GM03348 (cell line): ENCODE results near the gene PXMP2.

ENCODE experiments used
- DNase-seq: peaks from one replicate; pipeline ENCODE4 v3.0.0; 2012; ENCODE audit warnings: low spot score

The PXMP2 gene

DNA sequence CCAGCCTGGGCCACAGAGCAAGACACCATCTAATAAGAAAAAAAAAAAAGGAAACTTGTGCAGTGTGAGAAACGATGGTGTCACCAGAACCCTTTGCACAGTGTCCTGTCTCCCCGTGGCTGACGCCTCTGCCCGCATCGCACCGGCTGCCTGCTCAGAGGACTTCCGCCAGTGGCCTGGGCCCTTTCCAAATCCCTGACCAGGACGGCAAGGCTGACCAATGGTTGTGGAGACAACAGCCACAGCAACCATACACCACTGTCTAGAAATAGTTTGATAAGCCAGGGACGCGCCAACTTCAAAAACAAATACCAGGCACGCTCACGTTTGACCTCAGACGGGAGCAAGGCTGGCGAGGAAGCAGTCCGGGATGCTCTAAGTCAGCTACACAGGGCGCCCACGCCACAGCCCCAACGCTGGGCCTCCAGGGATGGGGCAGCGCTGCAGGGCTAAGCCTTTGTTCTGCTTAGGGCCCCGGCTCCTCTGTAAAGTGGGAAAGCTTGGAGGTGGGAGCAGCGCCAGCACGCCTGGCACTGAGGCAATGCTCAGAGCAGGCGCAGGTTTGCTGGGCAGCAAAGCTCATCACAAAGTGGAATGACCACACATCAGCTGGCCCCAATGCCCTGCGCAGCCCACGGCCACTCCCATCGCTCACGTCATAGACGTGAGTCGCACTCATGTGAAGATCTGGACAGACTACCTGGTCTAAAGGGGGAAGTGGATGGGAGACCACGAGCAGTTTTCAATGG, 35.8 kb downstream of the PXMP2 start:
- DNase-seq = no peak

DNA sequence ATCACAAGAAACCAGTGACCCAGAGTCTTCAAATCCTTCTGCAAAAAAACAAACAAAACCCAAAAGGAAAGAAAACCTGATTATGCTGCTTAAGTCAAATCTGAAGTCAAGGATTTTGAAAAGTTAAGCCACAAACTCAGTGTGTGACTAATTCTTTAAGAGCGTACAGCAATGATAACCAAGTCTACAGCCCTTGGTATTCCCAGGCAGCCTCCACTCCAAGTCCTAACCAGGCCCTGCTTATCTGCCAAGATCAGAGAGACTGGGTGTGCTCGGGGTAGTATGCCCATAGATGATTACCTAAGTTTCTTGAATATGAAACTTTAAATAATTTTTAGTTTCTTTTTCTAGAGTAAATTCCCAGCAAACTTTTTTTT, 36.4 kb downstream of the PXMP2 start:
- peak; percentile 61 for DNase-seq

DNA sequence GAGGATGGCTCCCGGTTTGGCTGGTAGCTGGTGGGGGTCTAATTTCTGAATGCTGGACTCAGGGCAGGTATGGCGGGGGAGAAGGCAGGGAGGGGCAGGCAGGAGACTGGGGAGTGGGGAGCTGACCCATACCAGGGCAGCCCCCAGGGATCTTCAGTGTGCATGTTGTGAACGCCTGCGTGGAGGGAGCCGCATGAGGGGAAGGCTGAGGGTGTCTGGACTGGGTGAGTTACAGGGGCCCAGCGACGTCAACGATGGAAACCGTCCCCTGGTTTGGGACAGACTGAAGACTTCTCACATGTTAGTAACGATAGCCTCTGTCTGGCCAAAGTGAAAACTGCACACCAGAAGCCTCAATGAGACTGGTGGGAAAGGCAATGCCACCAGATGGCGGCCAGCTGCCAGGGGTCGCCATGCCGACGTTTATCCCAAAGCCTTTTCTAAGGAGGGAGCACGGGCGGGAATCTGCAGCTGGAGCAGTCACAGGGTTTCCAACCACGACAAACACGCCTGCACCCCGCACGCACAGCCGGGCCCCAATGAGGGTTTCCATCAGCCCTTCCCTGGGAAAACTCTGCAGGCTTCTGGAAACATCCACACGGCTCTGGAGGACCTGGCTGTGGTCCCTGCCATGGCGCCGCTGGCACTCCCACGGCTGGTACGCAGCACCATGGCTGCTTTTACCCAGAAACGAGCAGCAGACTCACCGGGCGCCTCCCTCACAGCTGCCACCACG, 37.3 kb downstream of the PXMP2 start:
- DNase-seq = no peak

DNA sequence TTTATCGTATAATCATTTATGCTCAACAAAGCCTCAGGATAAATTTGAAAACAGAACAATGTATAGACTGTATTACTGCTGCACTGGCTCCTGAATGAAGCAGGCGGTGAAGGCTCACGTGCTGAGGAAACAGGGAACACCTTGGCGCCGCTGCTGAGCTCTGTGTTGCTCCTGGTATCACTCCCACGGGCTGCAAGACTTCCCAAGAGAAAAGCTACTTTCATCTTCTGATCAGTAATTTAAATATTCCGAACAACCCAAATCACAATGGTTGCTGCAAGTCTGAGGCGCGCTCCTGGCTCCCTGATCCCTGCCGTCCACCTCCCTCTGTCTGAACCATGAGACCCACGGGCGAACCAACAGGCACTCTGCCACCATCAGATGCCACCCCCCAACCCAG, 39.0 kb downstream of the PXMP2 start:
- DNase-seq = no peak

DNA sequence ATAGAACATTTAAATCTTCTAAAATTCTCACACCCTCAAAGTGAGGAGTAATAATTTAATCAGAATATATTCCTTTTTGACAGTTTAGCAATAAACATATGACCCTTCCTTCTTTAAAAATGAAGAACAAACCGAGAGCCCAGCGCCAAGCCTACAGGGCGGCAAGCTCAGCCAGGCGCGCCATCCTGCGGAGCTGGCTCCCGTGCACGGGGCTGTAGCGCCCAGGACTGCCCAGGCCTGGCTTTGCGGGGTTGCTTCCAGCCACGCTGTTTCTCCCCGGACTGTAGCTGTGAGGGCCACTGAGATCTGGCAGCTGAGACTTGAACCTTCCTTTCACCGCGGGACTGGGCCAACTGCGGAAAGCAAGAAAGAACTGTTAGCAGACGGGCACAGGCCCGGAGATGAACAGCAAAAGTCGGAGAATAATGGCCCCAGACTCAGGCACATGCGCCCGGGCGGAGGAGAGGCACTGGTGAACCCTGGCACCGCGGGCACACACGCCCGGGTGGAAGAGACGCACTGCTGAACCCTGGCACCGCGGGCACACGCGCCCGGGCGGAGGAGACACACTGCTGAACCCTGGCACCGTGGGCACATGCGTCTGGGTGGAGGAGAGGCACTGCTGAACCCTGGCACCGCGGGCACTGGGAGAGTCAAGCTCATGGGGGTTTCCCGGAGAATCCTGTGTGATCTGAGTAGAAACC, 39.9 kb downstream of the PXMP2 start:
- DNase-seq = no peak

DNA sequence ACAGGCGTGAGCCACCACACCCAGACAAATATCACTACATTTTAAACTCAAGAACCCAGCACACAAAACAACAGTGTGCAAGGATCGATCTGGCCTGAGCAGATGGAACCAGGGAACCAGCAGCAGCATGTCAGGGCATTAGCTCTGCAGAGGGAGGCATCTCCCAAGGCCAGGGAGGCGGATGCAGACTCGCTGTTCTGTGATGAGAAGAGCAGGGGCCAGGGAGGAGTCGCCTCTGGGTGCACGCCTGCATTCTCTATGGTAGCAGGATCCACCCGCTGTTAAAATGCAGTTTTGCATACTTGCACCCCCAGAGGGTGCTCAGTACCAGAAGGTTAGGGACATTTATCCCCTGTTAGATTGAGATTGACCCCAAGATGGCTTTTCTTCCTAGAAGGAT, 41.1 kb downstream of the PXMP2 start:
- no peak for DNase-seq

DNA sequence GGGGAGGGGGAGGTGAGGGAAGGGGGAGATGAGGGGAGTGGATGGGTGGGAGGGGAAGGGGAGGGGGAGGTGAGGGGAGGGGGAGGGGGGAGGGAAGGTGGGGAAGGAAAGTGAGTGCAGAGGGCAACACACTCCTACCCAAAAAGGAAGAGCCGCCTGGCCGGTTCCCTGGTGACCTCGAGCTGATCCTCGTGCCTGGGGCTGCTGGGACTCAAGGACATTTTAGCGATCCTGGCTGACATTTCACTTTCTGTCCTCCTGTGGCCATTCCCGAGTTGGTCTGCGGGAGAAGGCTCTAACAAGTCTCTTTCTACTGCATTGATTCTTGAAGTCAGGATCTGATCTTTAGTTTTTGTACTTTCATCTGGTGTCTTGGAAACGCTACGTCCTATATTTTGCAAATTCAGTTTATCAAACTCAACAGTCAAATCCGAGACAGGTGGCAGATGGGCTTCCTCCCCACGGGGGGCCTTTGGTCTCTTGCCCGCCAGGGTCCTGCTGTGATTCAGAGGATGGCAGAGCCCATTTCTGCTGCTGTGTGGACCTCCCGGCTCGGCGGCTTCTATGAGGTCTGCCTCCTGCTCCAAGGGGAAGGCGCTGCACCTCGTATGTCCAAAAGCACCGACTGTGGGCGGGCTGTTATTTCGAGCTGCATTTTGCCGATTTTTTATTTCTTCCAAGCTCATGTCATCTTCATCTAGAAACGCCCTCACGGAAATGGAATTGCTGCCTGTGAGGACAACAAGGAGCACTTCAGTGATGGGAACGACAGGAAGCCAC, 42.3 kb downstream of the PXMP2 start:
- no peak for DNase-seq

DNA sequence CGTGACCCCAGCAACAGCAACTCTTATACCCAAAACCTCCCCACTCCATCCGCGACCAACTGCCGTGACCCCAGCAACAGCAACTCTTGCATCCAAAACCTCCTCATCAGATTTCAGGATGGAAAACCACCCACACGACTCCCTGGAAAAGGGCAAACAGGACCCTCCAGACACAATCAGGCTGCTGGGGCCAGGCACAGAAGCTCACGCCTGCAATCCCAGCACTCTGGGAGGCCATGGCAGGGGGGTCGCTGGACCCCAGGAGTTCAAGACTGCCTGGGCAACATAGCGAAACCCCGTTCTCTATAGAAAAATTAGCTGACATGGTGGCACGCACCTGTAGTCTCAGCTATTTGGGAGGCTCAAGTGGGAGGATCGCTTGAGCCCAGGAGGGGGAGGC, 43.0 kb downstream of the PXMP2 start:
- DNase-seq = no peak

DNA sequence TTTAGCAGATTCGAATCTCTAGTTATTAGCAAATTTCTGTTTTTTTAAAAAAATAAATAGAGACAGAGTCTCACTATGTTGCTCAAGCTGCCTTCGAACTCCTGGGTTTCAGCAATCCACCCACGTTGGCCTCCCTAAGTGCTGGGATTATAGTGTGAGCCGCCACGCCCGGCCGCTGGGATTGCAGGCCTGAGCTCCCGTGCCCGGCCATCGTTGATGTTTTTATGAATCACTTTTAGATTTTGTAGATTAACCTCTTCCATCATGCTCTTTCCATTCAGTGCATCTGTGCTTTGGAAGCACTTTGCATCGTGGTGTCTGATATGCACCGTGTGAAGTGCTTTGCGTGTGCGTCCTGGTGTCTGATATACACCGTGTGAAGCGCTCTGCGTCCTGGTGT, 44.2 kb downstream of the PXMP2 start:
- DNase-seq = no peak

DNA sequence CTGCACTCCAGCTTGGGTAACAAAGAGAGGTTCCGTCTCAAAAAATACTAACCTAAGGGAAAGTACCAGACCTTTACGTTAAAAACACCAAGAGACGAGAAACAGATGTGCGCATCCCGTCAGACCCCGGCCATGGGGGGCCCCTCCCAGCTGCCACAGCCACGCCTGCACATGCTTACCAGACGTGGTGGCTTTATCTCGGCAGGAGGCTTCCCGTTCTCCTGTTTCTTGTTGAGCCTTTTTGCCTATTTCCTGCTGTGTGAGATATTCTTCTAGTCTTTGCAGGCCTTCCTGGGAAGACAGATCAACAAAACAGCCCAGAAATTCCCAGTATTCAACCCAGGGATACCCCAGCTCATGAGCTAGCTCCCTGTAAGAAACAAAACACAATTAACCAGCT, 46.8 kb downstream of the PXMP2 start:
- no peak for DNase-seq

DNA sequence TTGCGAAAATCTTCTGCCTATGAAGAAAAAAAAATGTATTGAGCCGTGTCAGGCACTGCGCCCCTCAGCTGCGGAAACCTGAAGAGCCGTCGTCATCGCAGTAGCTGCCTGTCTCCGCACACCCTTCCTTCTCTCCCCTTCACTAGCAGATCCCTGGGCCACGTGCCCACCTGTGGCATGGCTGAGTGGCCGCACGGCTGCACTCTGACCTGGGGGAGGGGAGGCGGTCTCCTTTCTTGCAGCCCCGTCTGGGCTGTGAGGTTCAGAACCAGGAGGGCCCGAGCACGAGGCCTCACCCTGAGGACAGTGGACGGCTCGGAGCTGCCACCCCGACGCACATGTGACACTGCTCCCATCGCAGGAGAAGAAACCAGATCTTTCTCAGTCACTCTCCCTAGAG, 48.1 kb downstream of the PXMP2 start:
- DNase-seq = no peak

DNA sequence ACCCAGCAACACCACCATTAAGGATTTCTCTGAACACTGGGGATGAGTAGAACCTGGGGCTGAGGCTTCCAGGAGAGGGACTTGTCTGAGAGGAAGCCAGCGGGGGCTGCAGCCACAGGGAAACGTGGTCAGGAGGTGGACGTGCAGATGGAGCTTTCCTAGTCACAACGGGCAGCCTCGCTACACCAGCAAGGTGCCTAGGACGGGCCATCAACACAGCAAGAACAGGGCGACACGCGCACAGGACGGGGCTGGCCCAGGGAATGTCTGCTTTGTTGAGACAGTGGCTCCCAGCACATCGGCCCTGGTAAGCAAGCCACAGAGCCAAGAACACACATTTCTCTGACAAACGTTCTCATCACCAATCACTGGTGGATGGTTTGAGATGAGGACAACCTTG, 49.0 kb downstream of the PXMP2 start:
- no peak for DNase-seq

DNA sequence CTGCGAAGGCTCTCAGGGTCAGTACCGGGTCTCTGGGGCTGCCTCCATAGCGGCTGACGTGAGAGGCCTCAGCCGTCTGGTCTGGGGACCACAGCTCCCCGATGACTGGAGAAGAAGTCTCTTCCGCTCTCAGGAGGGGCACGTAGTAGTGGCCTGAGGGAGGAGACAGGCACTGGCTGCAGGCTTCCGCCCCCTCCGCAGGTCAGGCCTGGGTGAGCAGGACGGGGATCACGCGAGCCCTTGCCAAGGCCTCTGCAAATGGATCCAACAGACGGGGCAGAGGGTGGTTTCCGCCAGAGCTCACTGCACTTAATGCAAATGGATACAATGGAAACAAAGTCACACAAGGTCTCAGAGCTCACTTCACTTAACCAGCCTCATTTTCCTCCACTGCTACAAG, 49.5 kb downstream of the PXMP2 start:
- no peak for DNase-seq

DNA sequence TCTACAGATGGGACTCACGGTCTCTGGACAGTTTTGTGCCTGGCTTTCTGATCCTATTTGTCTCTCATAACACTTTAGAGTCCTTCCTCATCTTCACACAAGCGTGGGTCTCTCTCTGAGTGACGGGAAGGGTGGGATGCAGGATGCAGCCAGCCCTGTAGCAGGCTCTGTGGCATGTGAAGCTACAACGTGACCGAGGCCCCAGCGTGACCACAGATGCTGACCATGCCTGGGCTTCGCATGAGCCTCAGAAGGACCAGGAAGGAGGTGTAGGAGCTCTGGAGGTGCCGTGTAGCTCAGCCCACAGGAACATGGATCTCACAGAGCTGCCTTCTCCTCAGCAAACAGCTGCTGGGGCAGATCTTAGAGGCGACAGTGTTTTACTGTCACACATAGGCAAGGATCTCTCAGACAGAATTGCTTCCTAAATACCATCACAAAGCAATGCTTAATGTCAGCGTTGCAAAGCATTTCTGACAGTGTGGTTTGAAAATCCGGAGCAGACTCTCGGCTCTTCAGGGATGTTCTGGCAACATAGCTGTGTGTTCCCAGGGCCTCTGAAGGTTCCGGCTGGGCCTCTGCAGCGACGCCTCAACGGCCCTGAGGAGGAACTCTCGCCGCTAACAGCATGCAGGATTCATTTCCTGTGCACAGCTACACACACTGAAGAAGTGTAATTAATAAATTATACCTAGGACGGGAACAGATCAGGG, 52.4 kb downstream of the PXMP2 start:
- no peak for DNase-seq

DNA sequence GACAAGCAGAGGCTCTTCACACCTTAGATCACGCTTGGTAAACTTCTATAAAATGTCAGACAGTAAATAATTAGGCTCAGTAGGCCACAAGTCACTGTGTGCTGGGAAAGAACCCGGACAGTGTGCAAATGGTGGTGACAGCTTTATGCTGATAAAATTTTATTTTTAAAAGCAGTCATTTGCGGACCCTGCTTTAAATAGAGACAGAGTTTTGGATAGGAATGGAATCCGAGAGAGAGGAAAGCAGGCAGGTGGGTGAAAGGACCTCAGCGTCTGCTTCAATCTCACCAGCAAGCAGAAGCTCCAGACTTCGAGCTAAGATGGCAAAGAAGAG, 52.9 kb downstream of the PXMP2 start:
- no peak for DNase-seq

DNA sequence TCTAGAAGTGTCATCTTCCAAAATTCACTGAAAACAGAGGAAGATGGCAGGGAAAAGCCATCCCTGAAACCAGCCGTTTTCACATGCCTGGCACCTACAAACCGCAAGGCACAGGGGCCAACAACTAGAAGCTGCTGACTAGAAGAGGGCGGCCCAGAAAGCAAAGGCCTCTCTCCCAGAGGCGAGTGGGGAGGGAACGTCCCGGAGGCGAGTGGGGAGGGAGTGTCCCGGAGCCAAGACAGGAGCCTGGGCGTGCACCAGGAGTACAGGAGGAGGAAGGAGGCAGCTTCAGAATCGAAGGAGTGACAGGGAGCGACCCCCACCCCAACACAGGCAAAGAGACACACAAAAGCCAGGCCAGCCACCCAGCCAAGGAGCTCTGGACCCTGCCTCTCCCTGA, 53.3 kb downstream of the PXMP2 start:
- no peak for DNase-seq

DNA sequence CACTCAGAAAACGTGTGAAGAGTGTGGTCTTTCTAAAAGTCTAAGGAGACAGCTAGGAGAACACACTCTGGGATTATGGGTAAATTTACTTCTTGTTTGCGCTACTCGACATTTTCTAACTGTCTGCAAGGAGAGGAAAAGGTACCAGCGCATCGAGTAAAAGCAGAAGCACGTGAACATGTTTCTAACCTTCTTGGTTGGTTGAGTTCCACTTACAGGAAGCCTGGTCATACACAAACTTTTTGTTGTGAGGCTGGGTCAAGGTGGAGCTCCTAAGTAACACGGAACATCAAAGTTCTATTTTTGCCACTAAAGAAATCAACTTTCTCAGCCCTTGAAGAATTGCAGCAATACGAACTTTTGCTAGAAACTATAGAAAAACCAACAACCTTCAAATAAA, 54.2 kb downstream of the PXMP2 start:
- DNase-seq = no peak

DNA sequence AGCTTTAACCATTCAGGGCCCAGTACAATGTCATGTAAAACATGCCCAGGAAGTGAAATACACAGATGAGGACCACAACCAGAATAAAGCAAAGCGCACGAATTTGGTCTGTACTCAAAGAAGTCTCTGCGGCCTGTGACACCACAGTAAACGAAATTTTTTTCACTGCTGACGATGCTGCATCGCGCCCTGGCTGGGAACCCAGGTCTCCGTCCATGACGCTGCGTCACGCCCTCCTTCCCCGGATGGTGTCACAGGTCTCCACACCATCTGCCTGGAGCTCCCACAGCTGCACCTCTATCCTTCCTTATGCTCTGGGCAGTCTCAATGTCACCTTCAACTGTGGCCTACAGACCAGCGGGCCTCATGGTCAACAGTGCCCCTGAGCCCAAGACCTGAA, 56.4 kb downstream of the PXMP2 start:
- DNase-seq = no peak

DNA sequence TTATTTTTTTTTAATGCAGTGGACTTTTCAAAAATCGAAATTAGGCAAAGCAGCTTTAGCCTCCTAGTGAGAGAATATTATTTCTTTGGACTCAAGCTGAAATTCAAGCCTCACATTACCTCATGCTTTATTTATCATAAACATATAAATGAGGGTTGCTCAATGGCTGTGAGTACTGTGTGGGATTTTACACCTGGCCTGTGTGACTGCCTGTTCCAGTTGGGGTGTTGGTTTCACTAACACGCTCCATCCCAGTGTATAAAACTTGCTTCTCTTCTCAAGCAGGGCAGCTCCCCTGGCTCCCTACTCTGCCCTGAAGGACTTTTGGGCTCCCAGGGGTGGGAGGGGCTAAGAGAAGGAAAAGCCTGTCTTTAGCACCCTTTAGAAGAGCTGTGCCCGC, 59.2 kb downstream of the PXMP2 start:
- no peak for DNase-seq

DNA sequence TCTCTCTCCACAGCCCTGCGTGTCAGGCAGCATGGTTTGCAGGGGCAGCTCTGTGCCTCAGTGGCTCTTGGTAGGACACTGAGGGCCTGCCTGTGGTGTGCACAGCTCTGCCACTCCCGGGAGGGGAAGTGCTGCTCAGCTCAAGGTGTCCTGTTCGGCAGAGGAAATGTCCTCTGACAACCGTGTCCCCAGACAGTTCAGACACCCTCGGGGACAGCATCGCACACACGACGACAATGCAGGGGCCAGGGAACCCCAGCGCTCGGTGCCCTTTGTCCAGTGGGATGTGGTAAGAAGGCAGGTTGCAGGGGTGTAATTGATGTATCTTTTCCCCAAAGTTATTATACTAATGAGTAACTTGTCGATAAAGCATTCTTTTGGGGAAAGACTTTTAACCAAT, 60.0 kb downstream of the PXMP2 start:
- no peak for DNase-seq

DNA sequence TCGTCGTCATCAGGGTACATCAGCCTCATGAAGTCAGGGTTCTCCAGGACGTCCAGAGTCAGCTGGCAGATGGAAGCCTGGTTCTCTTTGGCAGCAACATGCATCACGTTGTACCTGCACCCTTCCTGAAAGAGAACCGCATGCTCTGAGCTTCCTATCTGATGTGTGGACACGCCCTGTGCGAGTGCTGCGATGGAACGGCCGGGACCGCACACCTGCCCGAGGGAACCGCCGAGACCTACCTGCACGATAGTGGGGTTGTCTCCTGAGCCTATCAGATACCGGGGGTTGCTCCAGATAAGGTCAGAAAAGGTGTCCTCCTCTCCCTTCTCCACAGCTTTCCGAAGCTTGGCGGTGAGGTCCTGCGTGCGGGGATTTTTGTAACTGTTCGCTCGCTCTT, 60.5 kb downstream of the PXMP2 start:
- DNase-seq = no peak

DNA sequence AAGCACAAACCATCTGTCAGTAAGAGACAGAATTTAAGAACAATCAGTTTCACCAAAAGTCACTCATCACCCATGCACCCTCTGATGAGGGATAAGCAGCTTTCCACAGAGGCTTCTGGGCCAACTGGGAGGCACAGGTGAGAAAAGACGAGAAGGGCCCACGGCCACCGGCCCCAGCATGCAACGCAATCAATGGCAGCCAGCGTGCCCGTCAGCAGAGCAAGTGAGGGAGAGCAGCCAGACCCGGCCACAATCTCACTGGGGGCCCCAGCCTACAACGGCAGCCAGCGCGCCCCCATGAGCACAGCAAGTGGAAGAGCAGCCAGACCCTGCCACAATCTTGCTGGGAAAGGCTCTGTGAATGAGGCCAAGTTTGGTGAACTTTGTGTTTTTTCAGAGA, 60.9 kb downstream of the PXMP2 start:
- no peak for DNase-seq
